Coronary artery (tissue), 2 donors: Measurements from ENCODE around the gene NHEJ1.

Source experiments
- DNase-seq: peaks from one replicate; pipeline ENCODE4 v3.0.0-alpha.2; 2017; ENCODE audit warnings: low spot score
- H3K27ac ChIP-seq, 2 donors: fragments of 200-600 bp; sonication (generic); one replicate each; pipeline ENCODE4 v1.5.1; 2016 to 2019
- H3K4me3 ChIP-seq: fragments of 200-600 bp; sonication (generic); 2 replicates; pipeline ENCODE4 v1.5.1; 2016; ENCODE audit warnings: mild to moderate bottlenecking, moderate library complexity
- TF ChIP-seq, protein P1 (sequence below): fragments of 200-600 bp; sonication (generic); IDR thresholded peaks from one replicate; pipeline ENCODE4 v1.5.1; 2019; ENCODE audit warnings: antibody characterized with exemption

The NHEJ1 gene

DNA sequence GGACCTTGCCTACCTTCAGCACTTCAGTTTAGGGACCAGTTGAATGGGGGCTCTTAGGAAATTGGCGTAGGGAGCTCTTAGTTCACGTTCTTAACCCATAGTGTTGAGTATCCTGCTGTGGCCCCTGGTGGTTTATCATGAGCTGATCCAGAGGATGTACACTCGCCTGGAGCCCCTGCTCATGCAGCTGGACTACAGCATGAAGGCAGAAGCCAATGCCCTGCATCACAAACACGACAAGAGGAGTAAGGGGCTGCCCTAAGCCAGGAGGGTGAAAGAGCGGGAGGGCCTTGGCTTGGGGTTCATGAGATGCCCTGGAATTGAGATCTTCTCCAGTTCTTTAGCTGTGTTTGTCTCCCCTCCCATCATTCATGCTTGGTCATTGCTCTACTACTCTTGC is 20.3 kb upstream of the NHEJ1 start:
- Histone ChIP-seq H3K4me3 (no peak overlapping the region), H3K27ac (no peak overlapping the region)
- TF ChIP-seq, protein P1, sequence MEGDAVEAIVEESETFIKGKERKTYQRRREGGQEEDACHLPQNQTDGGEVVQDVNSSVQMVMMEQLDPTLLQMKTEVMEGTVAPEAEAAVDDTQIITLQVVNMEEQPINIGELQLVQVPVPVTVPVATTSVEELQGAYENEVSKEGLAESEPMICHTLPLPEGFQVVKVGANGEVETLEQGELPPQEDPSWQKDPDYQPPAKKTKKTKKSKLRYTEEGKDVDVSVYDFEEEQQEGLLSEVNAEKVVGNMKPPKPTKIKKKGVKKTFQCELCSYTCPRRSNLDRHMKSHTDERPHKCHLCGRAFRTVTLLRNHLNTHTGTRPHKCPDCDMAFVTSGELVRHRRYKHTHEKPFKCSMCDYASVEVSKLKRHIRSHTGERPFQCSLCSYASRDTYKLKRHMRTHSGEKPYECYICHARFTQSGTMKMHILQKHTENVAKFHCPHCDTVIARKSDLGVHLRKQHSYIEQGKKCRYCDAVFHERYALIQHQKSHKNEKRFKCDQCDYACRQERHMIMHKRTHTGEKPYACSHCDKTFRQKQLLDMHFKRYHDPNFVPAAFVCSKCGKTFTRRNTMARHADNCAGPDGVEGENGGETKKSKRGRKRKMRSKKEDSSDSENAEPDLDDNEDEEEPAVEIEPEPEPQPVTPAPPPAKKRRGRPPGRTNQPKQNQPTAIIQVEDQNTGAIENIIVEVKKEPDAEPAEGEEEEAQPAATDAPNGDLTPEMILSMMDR = no peak
- DNase-seq = no peak

DNA sequence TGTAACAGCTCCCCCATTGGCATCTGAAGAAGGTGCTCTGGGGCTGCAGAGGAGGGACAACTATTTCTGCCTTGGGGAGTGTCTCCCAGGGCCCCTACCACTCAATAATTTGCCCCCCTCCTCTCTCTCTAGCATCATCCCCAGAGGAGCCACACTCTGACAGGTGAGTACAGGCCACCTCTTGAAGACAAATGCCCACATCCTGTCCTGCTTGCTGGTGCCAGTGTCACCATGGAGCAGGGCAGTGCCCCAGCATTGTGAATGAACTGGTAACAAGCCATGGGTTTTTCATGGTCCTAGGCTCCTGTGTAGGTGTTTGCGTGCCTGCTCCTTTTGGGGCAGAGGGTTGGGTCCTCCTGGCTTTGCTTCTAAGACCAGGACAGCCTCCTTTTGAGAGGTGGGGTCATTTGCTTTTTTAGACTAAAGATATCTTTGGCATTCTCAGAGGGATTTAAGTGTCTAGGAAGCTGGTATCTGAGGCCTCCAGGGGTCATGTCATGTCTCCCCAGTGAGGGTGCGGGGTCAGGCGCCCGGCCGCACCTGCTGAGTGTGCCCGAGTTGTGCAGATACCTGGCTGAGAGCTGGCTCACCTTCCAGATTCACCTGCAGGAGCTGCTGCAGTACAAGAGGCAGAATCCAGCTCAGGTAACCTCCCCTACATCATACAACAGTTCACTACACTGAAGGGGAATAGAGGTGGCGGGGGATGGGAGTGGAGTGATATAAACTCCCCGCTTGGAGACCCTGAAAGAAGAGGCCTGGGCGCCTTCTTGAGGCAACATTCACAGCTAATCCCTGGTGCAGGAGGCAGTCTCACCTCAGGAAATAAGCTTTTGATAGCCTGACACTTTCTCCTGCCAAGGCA is 19.2 kb upstream of the NHEJ1 start:
- no peak for DNase-seq
- TF ChIP-seq, protein P1 = no peak
- Histone ChIP-seq H3K4me3 (peak overlapping the region; percentile 95), H3K27ac (no peak overlapping the region)

DNA sequence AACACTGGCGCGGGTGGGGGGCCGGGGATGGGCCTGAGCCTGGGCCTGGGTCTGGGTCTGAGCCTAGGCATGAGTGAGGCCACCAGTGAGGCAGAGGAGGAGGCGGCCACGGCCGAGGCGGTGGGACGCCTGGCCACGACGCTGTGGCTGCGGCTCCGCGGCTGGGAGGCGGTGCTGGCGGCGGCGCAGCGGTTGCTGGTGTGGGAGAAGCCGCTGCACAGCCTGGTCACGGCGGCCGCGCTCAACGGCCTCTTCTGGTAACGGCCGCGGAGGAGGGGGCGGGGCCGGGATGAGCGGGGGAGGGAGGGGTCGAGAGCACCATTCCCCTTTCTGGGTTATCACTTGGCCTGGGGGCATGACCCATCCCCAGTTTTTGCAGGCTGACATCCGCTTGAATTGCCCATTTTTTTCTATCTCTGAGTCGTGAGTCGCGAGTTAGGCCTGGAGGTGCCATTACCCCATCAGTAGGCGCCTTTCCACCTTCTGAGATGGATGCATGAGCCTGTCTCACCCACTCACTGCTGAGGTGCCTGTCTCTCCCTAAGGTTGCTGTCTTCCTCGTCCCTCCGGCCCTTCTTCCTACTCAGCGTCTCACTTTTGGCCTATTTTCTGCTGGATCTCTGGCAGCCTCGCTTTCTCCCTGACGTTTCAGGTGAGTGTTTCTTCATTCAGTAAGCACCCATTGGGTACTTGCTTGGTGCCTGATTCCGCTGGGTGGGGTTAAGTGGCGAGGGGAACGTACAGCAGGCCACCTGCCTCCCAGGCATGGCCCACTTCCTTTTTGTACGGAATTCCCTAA is 18.0 kb upstream of the NHEJ1 start:
- Histone ChIP-seq H3K4me3 (peak overlapping the region; percentile 95), H3K27ac (peak overlapping the region; percentile 92 to 99)
- no peak for DNase-seq
- TF ChIP-seq, protein P1 = no peak

DNA sequence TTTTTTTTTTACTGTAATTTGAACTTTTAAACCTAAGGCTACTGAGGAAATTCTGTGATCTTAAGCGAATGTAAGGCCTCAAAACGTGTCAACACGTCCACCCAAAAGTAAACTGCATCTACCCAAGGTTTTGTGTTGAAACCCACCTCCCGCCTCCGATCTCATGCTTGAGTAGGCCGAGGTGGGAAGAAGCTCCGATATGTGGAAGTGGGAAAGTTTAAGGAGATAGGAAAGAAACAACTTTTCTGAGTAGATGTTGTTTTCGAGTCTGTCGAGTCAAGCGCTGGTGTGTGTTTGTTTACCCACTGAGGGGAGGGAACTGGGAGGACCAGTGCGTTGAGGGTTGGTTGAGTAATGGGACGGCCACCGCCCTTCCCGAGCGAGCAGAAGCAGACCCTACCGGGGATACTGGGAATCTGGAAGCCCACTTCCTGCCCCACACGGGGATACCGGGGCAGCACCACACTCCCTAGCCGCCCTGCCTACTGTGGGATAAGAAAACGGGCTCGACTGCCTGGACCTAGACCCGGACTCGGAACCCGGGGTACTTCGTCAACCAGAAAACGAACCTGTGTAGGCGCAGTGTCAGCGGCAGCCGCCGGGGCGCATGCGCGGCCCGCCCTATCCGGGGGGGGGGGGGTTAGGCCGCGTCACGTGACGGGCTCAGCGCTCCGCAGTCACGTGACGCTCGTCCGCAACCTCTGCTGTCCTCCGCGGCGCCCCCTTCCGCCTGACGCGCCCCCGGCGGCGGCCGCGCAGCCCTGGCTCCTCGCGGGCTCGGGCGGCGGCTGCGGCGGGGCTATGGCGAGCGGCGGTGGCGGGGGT is 17.1 kb upstream of the NHEJ1 start, which contains the start of gene RETREG2:
TSS of gene RETREG2 (plus strand) at position 724 of the 825 bp plus-strand sequence. CDS start at position 802, 78 bp downstream.
- peak within 1 kb of the TSS; percentile 92 to 99 for H3K27ac ChIP-seq
- DNase-seq = peak; percentile 94
- TF ChIP-seq, protein P1 = no peak
- peak within 1 kb of the TSS; percentile 95 for H3K4me3 ChIP-seq

DNA sequence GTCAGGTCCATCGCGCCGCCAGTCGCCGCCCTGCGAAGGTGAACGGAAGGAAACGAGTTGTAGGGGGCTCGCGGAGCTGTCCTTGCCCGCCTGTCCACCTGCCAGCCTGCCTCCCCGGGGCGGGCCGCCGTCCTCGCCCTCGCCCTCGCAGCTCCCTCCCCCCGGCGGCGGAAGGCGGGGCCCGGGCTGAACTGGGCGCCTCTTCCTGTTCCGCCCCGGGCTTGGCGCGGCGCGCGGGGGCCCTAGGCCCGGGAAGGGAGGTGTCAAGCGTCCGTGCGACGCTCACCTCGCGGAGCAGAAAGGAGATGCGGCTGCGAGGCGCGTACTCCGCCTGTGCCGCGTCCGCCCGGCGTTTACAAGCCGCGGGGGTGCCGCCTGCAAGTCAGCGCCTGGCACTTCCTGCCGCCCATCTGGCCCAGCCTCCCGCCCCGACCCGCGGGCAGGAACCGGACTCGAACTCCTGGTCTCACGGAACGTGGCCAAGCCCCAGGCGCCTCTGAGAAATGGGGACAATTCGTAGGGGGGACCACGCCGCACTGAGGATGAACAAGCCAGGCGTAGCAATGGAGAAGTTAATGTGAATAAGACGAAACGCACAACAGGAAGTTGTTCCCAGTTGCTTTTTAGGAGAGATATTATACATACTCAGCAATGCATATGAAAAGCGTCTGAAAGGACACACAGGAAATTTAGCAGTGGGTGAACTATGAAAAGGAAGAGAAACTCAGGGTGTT is 16.4 kb upstream of the NHEJ1 start, which contains the start of gene CNPPD1:
TSS of gene CNPPD1 (minus strand) at position 108 of the 734 bp plus-strand sequence. CDS start at position 11, 97 bp downstream.
- peak within 1 kb of the TSS; percentile 95 for H3K4me3 ChIP-seq
- TF ChIP-seq, protein P1 = no peak
- peak; percentile 90 for DNase-seq
- peak within 1 kb of the TSS; percentile 92 to 99 for H3K27ac ChIP-seq
